IMR-90 (cell line): Measurements from ENCODE around the gene RBM8A. TPM values are rescaled to one million over a fixed set of nuclear protein-coding genes. Genes with fewer than 3 reads are reported as not detected.

Source experiments
- ATAC-seq: fragments of 200-7000 bp; cut with Tn5 transposase; 2 replicates; pipeline ENCODE4 v1.9.1; 2020; ENCODE audit warnings: low read depth, mild to moderate bottlenecking, moderate library complexity
- BruUV-seq: library from RNA; stranded (reverse); fragments of 400-500 nt; replicated peaks from 2 replicates; lab custom pipeline; 2021; lab: Mats Ljungman, UMichigan
- CTCF ChIA-PET: fragments of 300-600 bp; formaldehyde crosslinking; extraction: SDS; loops from one replicate; lab custom pipeline; 2021; ENCODE audit warnings: antibody characterized with exemption; lab: Yijun Ruan, JAX
- POLR2A ChIA-PET: fragments of 300-600 bp; sonication (Branson Sonifier 250); formaldehyde crosslinking; loops from one replicate; lab custom pipeline; 2022; ENCODE audit warnings: antibody characterized with exemption; ENCODE audit not compliant: unreplicated experiment; lab: Charles Lee
- DNase-seq: peaks from one replicate; pipeline ENCODE4 v3.0.0; 2013
- H2AFZ ChIP-seq: replicated peaks from 2 replicates; pipeline ENCODE3; 2013; ENCODE audit warnings: low read length, mild to moderate bottlenecking; ENCODE audit not compliant: poor library complexity
- H2AK5ac ChIP-seq: 2 replicates; pipeline ENCODE4 v1.6.1; 2013; ENCODE audit warnings: low read depth, low read length, inconsistent platforms
- H2AK9ac ChIP-seq: replicated peaks from 2 replicates; pipeline ENCODE3; 2013; ENCODE audit warnings: mild to moderate bottlenecking, low read depth, low read length, moderate library complexity; ENCODE audit not compliant: poor library complexity
- H2BK120ac ChIP-seq: 2 replicates; pipeline ENCODE4 v1.6.1; 2013; ENCODE audit warnings: low read depth, low read length, inconsistent platforms
- H2BK15ac ChIP-seq: 3 replicates; pipeline ENCODE4 v1.6.1; 2013; ENCODE audit warnings: low read depth, low read length, inconsistent platforms
- H2BK20ac ChIP-seq: 2 replicates; pipeline ENCODE4 v1.6.1; 2013; ENCODE audit warnings: low read depth, mild to moderate bottlenecking, inconsistent platforms, low read length, moderate library complexity
- H2BK5ac ChIP-seq: 2 replicates; pipeline ENCODE4 v1.6.1; 2013; ENCODE audit warnings: mild to moderate bottlenecking, low read depth, low read length, inconsistent platforms; ENCODE audit not compliant: poor library complexity, severe bottlenecking
- H3K14ac ChIP-seq: replicated peaks from 2 replicates; pipeline ENCODE4 v1.6.1; 2013; ENCODE audit warnings: low read depth, low read length, inconsistent platforms
- H3K18ac ChIP-seq: 2 replicates; pipeline ENCODE4 v1.6.1; 2013; ENCODE audit warnings: low read depth, low read length, control low read depth
- H3K23ac ChIP-seq: 2 replicates; pipeline ENCODE4 v1.6.1; 2013; ENCODE audit warnings: low read depth, low read length, inconsistent platforms
- H3K27ac ChIP-seq: 2 replicates; pipeline ENCODE4 v1.5.1; 2013; ENCODE audit warnings: mild to moderate bottlenecking, control low read depth, low read length; ENCODE audit not compliant: insufficient read depth
- H3K27me3 ChIP-seq: 2 replicates; pipeline ENCODE4 v1.6.1; 2013; ENCODE audit warnings: low read length; ENCODE audit not compliant: control insufficient read depth, insufficient read depth
- H3K36me3 ChIP-seq: 2 replicates; pipeline ENCODE4 v1.6.1; 2013; ENCODE audit warnings: low read length, mixed read lengths; ENCODE audit not compliant: control insufficient read depth, insufficient read depth
- H3K4ac ChIP-seq: 2 replicates; pipeline ENCODE4 v1.6.1; 2013; ENCODE audit warnings: low read depth, low read length, inconsistent platforms
- H3K4me1 ChIP-seq: 2 replicates; pipeline ENCODE4 v1.6.1; 2013; ENCODE audit warnings: low read length, mixed read lengths; ENCODE audit not compliant: control insufficient read depth, insufficient read depth
- H3K4me2 ChIP-seq: 2 replicates; pipeline ENCODE4 v1.6.1; 2013; ENCODE audit warnings: low read depth, mild to moderate bottlenecking, control low read depth, low read length, moderate library complexity
- H3K4me3 ChIP-seq: 2 replicates; pipeline ENCODE4 v1.5.1; 2013; ENCODE audit warnings: low read depth, mild to moderate bottlenecking, control low read depth, low read length, moderate library complexity; ENCODE audit not compliant: insufficient read depth
- H3K56ac ChIP-seq: 2 replicates; pipeline ENCODE4 v1.6.1; 2013; ENCODE audit warnings: low read length, inconsistent platforms; ENCODE audit not compliant: insufficient read depth; ENCODE audit errors: extremely low read depth
- H3K79me1 ChIP-seq, 2 experiments: 2 replicates each; pipeline ENCODE4 v1.6.1; 2013; ENCODE audit warnings: low read length in 2 of 2, inconsistent platforms in 1 of 2, low read depth in 1 of 2
- H3K9ac ChIP-seq: 2 replicates; pipeline ENCODE4 v1.6.1; 2013; ENCODE audit warnings: low read depth, low read length, control low read depth
- H3K9me1 ChIP-seq: 2 replicates; pipeline ENCODE4 v1.6.1; 2013; ENCODE audit warnings: low read length, inconsistent platforms; ENCODE audit not compliant: insufficient read depth
- H3K9me3 ChIP-seq: 2 replicates; pipeline ENCODE4 v1.6.1; 2013; ENCODE audit warnings: low read length; ENCODE audit not compliant: control insufficient read depth, insufficient read depth
- H4K20me1 ChIP-seq: 2 replicates; pipeline ENCODE4 v1.6.1; 2013; ENCODE audit warnings: low read length, inconsistent platforms; ENCODE audit not compliant: insufficient read depth
- H4K5ac ChIP-seq: 2 replicates; pipeline ENCODE4 v1.6.1; 2013; ENCODE audit warnings: mild to moderate bottlenecking, low read depth, low read length, control low read depth
- H4K8ac ChIP-seq, 2 experiments: 2 replicates each; pipeline ENCODE4 v1.6.1; 2013; ENCODE audit warnings: low read depth in 2 of 2, low read length in 2 of 2, control low read depth in 1 of 2, inconsistent platforms in 1 of 2
- H4K91ac ChIP-seq: 2 replicates; pipeline ENCODE4 v1.6.1; 2013; ENCODE audit warnings: low read depth, low read length, inconsistent platforms; ENCODE audit not compliant: insufficient read depth
- CEBPB ChIP-seq: IDR thresholded peaks from 2 replicates; pipeline ENCODE4 v1.6.1; 2012; ENCODE audit warnings: low read depth, low read length, improper control_type of control experiment
- MXI1 ChIP-seq: IDR thresholded peaks from 2 replicates; pipeline ENCODE4 v1.6.1; 2012; ENCODE audit warnings: low read depth, mild to moderate bottlenecking, low read length, moderate library complexity, borderline replicate concordance
- WGBS, 2 experiments: methylation state at CpG; one replicate each; pipeline versions ENCODE4 v1.1.5 to v1.1.7; 2013; ENCODE audit warnings: missing lambda C conversion rate in 2 of 2; ENCODE audit not compliant: insufficient read length in 1 of 2; ENCODE audit errors: extremely low coverage in 2 of 2; 5-methylcytosine and 5-hydroxymethylcytosine counted together
- dilution Hi-C: fragments of 300-500 bp; cut with HindIII; formaldehyde crosslinking; loops from one replicate; pipeline ENCODE4 v1.14.3; 2018; ENCODE audit warnings: low sequenced_read_pairs; ENCODE audit not compliant: unreplicated experiment
- in situ Hi-C: fragments of 300-500 bp; cut with MboI; formaldehyde crosslinking; loops from 3 replicates; pipeline ENCODE4 v1.14.3; 2019; ENCODE audit warnings: low sequenced_read_pairs, inconsistent platforms, mixed read lengths
- intact Hi-C: fragments of 100-400 bp; cut with micrococcal nuclease; formaldehyde crosslinking; loops from 2 replicates; pipeline ENCODE4 v1.10.0; 2022
- polyA plus RNA-seq, 3 experiments: library from polyadenylated mRNA; depleted of rRNA; stranded (reverse); fragments of >200 nt; gene quantifications; 2 replicates each; pipeline ENCODE4 v1.2.3, GENCODE V29; 2012; ENCODE audit warnings: low replicate concordance in 1 of 3
- total RNA-seq: library from RNA; depleted of rRNA; stranded (reverse); fragments of >200 nt; gene quantifications from 2 replicates; pipeline ENCODE4 v1.2.3, GENCODE V29; 2012

Gene RBM8A
- total and polyA plus RNA-seq, 2 of the 4 experiments (the other 2 are of a cell fraction): 94.1 to 251 TPM

DNA sequence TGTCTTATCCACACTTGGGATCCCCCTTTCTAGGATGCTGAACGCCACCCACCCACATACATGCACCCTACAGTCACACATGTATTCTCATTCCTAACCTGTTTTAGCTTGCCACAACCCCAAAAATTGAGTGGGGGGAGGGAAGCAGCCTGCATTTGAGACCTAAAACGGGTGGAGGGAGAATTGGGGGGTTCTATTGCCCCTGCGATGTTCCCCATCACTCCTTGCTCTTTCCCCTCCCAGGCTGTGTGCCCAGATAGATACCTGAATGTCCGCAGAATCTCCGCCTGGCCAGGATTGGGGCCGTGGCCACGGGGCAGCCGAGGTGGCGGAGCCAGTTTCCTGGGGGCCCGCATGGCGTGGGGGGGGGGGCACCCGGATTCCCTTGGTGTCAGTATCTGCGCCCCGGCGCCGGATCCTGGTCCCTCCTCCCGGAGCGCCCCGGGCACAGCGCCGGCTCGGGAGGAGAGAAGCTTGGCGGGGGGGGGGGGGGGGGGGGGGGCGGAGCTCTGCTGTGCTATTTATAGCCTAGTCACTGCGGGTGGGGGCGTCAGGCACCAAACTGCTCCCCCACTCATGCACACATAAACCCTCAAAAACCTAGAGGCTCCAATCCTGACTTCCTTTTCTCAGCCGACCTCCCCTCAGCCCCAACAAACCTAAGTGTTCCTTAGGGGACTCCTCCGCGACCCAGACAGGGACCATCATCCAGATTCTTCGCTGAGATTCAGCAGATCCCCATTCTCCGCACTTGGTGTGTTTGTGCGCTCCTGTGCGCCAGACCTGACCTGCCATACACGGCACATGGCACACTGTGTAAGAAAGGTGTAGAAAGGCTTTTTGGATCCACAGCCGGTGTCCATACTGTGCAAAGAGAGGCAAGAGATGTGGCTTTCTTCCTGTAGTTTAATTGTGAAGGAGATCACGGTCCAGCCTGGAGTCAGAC, 35.1 kb upstream of the RBM8A start:
- Histone ChIP-seq H3K14ac (peak overlapping the region; percentile 89), H4K20me1 (no peaks in the 10 kb centered on the region), H2AK9ac (peak overlapping the region; percentile 87), H2BK15ac (peak overlapping the region; percentile 53; the same call in 1 of the 3 replicates), H3K9ac (peak overlapping the region; percentile 53), H2BK5ac (peak overlapping the region; percentile 76), H3K36me3 (no peaks in the 10 kb centered on the region), H3K9me1 (peaks cover 10% of the 10 kb centered on the region), H3K4me2 (peak overlapping the region; percentile 88), H4K91ac (peak overlapping the region; percentile 45), H3K56ac (no peak overlapping the region), H3K4me1 (peaks cover 28% of the 10 kb centered on the region), H4K8ac (peak overlapping the region; percentile 69 to 91; a peak in 3 of 4 replicates), H2BK20ac (peak overlapping the region; percentile 86; the same call in 1 of the 2 replicates), H3K4ac (peak overlapping the region; percentile 97), H2AFZ (peak overlapping the region; percentile 93), H3K27me3 (no peaks in the 10 kb centered on the region), H4K5ac (peak overlapping the region; percentile 7; the same call in 1 of the 2 replicates), H3K79me1 (peaks cover 0 to 44% of the 10 kb centered on the region in 2 experiments; a peak in 2 of 4 replicates), H2BK120ac (peak overlapping the region; percentile 94), H3K27ac (peak overlapping the region; percentile 46), H3K23ac (peak overlapping the region; percentile 96), H2AK5ac (peak overlapping the region; percentile 98), H3K9me3 (peaks cover 2% of the 10 kb centered on the region), H3K4me3 (peak overlapping the region; percentile 91), H3K18ac (peak overlapping the region; percentile 38; the same call in 1 of the 2 replicates)
- ChIA-PET CTCF (interaction anchor here (0.6 to 2.2 kb wide), 2 partner anchors 15 to 206 kb away, joined by 7 to 18 read pairs; no protein-coding TSS in a partner anchor), POLR2A (interaction anchor here (0.6 to 1.8 kb wide), 2 partner anchors 31 to 43 kb away, joined by 3 to 4 read pairs; no protein-coding TSS in a partner anchor)
- intact Hi-C loops: no loop called here
- in situ Hi-C loops: no loop called here
- ATAC-seq (no peak), DNase-seq (no peak)
- dilution Hi-C loops: no loop called here
- 28% methylated on average over 4 of the region's 36 CpGs; no CpG with 5 or more reads in 1 of the 2 experiments for WGBS, 2 experiments
- 0 out of 2 replicates have a peak, but pooled peaks have one; percentile 7 for TF ChIP-seq MXI1
- TF ChIP-seq CEBPB: no peak
- BruUV-seq: no TSS peak
